Measurements from ENCODE around the gene C3. TPM values are rescaled to one million over a fixed set of nuclear protein-coding genes. Genes with fewer than 3 reads are reported as not detected.

Gene C3
- under 0.01 and 4.5 TPM in 2 replicates for total RNA-seq

GRCh38 chr19:6720369-6721137 lies at the start of gene C3:
TSS of gene C3 (minus strand) at chr19:6720650. CDS start at chr19:6720589, 61 bp downstream.

GRCh38 chr19:6767357-6768235 lies 47.1 kb upstream of the C3 start, which contains the start of gene SH2D3A:
TSS of gene SH2D3A (minus strand) at chr19:6767435. CDS start at chr19:6763748, 3,687 bp downstream.

GRCh38 chr19:6739390-6739882 lies 19.0 kb upstream of the C3 start, which contains the start of gene TRIP10:
TSS of gene TRIP10 (plus strand) at chr19:6739680. CDS start at chr19:6739762, 82 bp downstream.

GRCh38 chr19:6737284-6737872 lies 16.9 kb upstream of the C3 start, which contains the start of gene GPR108:
TSS of gene GPR108 (minus strand) at chr19:6737580. CDS start at chr19:6737576, 4 bp downstream.

Other genes starting within 250 kb of the C3 start
- not detected in 2 replicates for gene DENND1C, start 238.9 kb downstream of the C3 start, total RNA-seq
- not detected in 2 replicates for gene TUBB4A, start 218.3 kb downstream of the C3 start, total RNA-seq
- 0.32 and 0.69 TPM in 2 replicates for gene TNFSF9, start 189.6 kb downstream of the C3 start, total RNA-seq
- 0.25 TPM in 1 of 2 replicates, not detected in the other for gene CD70, start 129.5 kb downstream of the C3 start, total RNA-seq
- not detected in 2 replicates for gene TNFSF14, start 50.5 kb downstream of the C3 start, total RNA-seq
- gene GPR108, start 16.9 kb upstream of the C3 start, total RNA-seq: 39.7 and 59.5 TPM in 2 replicates
- gene TRIP10, start 19.0 kb upstream of the C3 start, total RNA-seq: 30.5 and 35.8 TPM in 2 replicates
- gene SH2D3A, start 46.8 kb upstream of the C3 start, total RNA-seq: 0.32 and 2.0 TPM in 2 replicates
- not detected in 2 replicates for gene VAV1, start 52.1 kb upstream of the C3 start, total RNA-seq
- not detected in 2 replicates for gene ADGRE1, start 166.9 kb upstream of the C3 start, total RNA-seq

Data from bladder microvascular endothelial cell (primary cell).